ENCODE data around the gene FAM83E.

Gene FAM83E

DNA sequence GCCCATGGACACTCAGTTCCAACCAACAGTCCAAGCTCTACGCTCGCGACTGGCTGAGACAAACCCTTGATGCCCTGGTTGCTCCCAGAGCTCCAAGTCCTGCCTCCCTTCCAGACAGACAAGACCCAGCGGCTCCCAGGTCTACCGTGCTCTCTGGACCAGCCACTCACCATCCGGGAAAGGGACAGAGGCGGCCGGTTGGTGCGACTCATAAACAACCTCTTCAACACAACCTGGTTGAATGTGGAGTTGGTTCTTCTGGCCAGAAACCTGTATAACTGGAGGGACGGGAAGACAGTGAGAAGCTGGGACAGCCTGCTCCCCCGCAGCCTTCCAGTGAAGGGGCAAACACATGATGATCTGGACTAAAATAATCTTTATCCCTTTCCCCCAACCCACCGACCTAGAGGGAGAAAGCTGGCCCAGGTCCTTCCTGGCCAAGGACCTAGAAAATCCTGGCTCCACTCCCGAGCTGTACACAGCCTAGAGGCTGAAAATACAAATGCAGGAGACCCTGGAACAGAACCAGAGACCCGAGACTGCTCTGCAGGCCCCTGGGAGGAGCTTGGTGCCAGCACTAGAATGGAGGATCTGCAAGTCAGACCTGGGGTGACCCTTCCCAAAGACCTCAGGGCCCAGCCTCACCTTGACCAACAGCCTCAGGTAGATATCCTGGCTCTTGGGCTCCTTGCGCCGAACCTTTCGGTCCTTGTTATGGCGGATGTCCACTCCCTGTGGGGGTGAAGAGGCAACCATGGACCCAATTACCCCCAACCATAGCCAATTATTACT lies 2.5 kb upstream of the FAM83E start:
- DNase-seq: no peak
- in situ Hi-C loops (cut with HindIII; ENCODE audit: low pct_ligation_motif_present, low pct_unique_long_range_greater_than_20kb, low sequenced_read_pairs): no loop called here

DNA sequence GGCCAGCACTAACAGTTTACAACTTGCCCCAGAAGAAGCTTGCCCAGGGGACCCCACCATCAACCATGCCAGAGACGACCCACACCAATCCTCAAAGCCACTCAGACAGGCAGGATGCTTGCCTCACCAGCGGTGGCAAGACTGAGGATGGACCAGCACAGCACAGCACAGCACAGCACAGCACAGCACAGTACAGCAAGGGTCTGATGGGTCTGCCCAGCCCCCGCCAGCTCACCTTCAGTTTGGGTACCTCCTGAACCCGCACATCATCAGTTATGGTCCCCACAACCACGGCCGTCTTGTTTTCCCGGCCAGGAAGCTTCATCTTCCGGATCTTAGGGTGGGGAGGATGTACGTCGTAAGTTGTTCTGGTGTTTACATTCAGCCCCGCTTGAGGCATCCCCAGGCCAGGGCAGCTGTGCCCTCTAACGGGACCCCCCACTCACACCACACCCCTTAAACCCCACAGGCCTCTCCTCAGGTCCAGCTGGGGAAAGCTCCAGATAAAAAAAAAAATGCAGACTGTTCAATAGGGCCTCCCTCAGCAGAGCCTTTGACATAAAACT lies 1.7 kb upstream of the FAM83E start:
- DNase-seq: no peak
- in situ Hi-C loops (cut with HindIII; ENCODE audit: low pct_ligation_motif_present, low pct_unique_long_range_greater_than_20kb, low sequenced_read_pairs): no loop called here

DNA sequence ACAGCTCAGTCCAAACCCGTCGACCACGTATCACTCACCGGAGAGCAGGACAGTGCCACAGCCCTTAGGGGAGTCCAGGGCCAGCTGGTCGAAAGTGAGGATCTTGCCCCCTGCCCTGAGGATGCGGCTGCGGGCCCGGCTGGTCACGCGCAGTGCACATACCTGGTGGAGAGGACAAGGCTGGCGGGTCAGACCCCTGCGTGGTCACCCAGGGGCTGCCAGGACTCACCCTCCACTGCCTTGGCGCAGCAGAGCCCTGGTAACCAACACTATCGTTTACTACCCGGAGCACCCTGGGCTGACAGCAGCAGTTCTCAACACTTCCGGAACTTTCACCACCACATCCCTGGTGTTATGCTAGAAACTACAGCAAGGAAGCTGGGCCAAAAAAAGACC lies 1.2 kb upstream of the FAM83E start:
- DNase-seq: no peak

DNA sequence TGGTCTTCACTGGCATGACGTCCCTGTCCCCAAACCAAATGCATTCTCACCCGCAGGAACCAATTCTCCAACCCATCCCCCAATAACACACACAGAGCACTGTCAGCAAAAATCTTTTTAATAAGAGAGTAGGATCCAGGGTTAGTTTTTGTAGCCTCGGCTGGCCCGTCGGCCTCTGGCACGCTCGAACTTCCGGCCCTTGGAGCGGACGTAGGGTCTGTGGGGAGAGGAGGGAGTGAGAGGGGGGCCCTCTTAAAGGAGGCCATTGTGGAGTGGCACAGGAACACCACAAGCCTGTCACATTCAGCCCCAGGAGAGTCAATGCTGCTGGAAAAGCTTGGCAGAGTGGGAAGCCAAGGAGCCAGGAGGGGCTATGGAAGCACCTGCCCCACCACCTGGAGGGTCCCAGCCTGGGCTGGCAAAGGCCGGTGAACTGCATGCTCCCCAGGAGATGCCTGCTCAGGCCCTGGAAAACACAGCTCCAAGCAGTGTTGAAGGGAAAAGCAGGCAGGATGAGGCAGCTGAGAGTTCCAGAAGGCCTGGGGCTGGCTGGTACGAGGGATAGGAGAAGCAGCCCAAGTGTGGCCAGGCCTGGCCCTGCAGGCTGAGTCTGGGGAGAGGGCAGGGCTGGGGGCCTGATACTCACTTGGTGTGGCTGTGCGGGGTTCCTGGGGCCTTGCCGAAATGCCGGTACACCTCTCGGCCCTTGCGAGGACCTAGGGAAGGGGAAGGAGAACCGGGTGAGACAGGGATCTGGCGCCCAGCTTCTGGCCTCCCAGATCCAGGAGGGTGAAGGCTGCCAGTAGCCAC lies 560 bp upstream of the FAM83E start:
- in situ Hi-C loops (cut with HindIII; ENCODE audit: low pct_ligation_motif_present, low pct_unique_long_range_greater_than_20kb, low sequenced_read_pairs): no loop called here
- no peak for DNase-seq

More for the DNA sequence above, 1.2 kb upstream of the FAM83E start:
- in situ Hi-C loops (cut with HindIII; ENCODE audit: low pct_ligation_motif_present, low pct_unique_long_range_greater_than_20kb, low sequenced_read_pairs): no loop called here

DNA sequence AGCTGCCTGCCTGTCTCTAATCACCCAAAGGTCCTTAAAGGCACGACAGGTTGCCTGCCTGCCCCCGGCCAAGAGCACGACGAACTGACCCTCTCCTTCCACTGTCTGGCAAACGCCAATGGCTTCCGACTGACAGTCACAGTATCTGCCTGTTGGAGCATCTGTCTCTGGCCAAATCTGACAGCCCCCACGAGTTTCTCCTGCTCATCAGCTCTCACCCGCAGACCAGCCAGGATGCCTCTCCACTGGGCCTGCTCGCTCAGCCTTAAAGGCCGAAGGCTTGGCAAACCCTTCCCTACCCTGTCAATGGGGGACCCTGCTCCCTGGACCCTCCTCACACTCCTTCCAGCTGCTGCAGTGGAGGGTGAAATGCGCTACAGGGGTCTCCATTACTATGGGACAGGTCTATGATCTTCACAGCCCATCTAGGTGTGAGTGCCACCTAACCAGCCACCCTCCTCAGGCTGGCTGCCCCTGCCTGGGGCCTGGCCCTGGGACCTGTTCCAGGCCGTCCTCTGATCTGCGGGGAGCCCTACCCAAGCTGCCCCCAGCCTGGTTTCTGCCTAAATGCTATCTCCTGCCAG lies 932 bp downstream of the FAM83E start:
- DNase-seq: no peak
- in situ Hi-C loops (cut with HindIII; ENCODE audit: low pct_ligation_motif_present, low pct_unique_long_range_greater_than_20kb, low sequenced_read_pairs): no loop called here

DNA sequence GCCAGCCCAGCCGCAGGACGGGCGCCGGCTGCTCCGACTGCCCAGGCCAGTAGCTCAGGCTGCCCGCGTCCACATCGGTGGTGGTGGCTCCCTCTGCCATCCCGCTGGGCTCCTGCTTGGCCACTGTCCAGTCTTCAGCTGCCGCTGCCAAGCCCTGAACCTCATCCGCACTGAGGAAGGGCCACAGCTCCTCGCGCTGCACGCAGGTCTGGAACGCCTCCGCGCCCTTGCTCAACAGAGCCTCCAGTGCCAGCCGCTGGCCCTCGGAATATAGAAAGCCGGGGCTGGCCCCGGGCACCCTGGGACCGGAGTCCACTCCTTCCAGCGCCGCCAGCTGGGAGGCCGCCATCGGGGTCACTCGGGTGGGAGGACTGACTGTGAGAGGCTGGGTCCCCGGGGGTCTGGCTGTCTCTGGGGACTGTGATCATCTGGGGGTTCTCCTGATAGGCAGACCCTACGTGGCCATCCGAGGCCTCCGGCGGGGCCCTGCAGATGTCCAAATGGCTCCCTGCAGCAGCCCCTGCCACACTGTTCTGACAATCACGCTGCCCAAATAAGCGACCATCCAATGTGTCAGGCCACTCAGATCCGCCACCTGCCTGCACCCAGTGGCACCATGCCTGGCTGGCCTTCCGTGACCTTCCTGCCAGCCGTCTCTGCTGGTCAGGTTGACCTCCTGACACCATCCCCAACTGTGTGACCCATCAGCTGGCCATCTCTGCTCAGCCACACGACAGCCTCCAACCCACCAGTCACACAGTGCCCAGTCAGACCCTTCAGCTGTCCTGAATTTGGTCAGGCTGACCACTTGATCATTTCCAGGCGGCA lies 1.6 kb downstream of the FAM83E start:
- DNase-seq: no peak

DNA sequence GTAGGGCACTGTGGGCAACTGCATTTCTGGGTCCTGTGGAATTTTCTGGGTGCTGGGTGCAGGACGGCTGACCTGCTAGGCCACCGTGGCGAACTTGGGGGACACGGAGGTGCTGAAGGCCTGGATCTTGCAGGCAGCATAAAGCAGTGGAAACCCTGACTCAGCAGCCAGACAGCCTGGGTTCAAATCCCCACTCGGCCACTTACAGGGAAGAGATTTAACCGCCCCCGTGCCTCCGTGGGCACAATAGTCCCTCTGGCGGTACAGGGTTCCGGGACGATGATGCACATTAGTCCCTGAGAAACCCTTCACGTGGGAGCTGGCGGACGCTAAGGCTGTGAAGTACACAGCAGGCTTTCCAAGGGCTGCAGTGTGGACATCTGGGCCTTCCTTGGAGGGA lies 3.0 kb downstream of the FAM83E start:
- in situ Hi-C loops (cut with HindIII; ENCODE audit: low pct_ligation_motif_present, low pct_unique_long_range_greater_than_20kb, low sequenced_read_pairs): no loop called here
- no peak for DNase-seq

More for the DNA sequence above, 1.6 kb downstream of the FAM83E start:
- in situ Hi-C loops (cut with HindIII; ENCODE audit: low pct_ligation_motif_present, low pct_unique_long_range_greater_than_20kb, low sequenced_read_pairs): no loop called here

DNA sequence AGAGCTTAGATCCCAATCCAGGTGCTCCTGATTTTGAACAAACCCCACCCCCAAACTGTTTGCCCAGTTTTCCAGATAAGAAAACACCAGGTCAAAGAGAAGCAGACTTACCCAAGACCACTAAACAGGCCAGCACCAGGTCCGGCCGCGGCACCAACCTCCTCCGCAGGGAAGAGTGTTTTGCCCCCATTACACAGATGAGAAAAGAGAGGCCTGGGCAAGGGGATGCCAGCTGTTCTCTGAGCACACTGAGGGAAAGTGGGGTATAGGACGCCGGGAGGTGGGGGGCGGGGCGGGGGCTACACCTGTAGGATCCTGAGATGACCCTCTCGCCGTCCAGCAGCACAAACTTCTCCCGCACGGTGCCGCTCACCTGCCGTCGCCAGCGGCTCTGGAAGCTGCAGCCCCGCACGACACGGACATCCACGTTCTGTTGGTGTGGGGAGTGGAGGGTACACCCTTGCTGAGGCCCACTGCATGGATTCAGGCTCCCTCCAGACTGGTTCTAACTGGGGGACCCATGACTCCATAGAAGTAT lies 5.2 kb downstream of the FAM83E start:
- DNase-seq: no peak
- in situ Hi-C loops (cut with HindIII; ENCODE audit: low pct_ligation_motif_present, low pct_unique_long_range_greater_than_20kb, low sequenced_read_pairs): no loop called here

DNA sequence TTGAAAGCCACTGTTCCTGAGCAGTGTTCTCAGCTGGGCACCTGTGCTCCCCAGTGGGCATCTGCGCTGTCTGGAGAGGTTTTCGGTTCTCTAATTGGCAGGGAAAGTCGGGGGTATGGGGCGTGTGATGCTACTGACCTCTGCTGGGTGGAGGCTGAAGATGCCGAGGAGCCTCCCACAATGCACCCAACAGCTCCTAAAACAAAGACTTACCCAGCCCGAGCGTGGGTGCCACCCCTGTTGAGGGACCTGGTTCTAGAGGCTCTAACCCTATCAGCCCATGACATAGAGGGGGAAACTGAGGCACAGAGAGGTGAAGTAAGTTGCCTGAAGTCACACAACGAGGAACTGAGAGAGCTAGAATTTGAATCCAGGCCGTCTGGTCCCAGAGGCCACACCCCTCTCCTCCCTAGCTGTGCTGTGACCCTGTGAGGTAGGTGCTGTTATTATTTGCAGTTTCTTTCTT lies 6.0 kb downstream of the FAM83E start:
- in situ Hi-C loops (cut with HindIII; ENCODE audit: low pct_ligation_motif_present, low pct_unique_long_range_greater_than_20kb, low sequenced_read_pairs): no loop called here
- DNase-seq: peak; percentile 59

DNA sequence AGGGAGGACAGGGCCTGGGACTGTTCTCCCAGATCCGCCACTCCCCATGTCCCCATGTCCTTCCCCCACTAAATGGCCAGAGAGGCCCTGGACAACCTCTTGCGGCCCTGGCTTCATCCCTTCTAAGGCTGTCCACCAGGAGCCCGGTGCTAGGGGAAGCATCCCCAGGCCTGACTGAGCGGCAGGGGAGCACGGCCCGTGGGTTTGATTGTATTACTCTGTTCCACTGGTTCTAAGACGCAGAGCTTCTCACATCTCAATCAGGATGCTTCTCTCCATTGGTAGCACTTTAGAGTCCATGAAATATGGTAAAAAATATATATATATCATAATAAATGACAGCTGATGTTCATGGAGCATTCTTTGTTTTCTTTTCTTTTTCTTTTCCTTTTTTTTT lies 7.5 kb downstream of the FAM83E start:
- DNase-seq: no peak
- in situ Hi-C loops (cut with HindIII; ENCODE audit: low pct_ligation_motif_present, low pct_unique_long_range_greater_than_20kb, low sequenced_read_pairs): no loop called here

DNA sequence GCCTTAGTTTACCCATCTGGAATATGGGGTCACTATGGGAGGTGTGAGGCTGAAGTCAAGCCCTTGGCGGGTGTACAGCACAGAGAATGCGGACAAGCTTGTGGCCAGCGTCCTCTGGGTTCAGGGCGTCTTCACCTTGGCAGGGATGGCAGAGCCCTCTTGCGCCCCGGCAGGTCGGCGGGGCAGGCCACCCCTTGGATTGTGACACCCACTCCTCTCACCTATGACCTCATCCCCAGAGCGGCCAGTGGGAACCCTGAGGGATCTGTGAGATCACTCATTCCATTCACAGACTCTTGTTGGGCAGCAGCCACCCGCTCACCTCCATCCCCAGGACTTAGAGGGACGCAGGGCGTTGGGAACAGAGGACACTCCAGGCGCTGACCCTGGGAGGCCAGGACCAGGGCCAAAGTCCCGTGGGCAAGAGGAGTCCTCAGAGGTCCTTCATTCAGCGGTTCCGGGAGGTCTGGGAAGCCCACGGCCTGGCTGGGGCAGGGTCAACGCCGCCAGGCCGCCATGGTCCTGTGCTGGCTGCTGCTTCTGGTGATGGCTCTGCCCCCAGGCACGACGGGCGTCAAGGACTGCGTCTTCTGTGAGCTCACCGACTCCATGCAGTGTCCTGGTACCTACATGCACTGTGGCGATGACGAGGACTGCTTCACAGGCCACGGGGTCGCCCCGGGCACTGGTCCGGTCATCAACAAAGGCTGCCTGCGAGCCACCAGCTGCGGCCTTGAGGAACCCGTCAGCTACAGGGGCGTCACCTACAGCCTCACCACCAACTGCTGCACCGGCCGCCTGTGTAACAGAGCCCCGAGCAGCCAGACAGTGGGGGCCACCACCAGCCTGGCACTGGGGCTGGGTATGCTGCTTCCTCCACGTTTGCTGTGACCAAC lies 8.2 kb downstream of the FAM83E start, which contains the start of gene SPACA4:
TSS of gene SPACA4 (plus strand) at position 280 of the 896 bp plus-strand sequence. CDS start at position 517, 237 bp downstream.
- in situ Hi-C loops (cut with HindIII; ENCODE audit: low pct_ligation_motif_present, low pct_unique_long_range_greater_than_20kb, low sequenced_read_pairs): no loop called here
- no peak for DNase-seq

DNA sequence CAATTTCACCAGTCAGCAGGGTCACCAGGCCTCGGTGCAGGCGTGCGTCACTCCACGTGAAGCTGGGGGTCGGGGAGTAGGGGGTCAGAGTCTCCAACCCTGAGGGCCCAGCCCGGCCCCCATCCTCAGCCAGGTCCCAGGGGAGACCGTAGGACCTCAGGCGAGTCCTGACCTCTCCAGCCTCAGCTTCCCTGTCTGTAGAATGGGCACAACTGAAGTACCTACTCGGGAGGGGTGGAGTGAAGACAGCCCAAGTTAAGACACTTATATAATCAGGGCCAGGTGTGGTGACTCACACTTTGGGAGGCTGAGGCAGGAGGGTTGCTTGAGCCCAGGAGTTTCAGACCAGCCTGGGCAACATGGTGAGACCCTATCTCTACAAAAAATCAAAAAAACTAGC lies 11.0 kb downstream of the FAM83E start:
- in situ Hi-C loops (cut with HindIII; ENCODE audit: low pct_ligation_motif_present, low pct_unique_long_range_greater_than_20kb, low sequenced_read_pairs): no loop called here
- DNase-seq: no peak

DNA sequence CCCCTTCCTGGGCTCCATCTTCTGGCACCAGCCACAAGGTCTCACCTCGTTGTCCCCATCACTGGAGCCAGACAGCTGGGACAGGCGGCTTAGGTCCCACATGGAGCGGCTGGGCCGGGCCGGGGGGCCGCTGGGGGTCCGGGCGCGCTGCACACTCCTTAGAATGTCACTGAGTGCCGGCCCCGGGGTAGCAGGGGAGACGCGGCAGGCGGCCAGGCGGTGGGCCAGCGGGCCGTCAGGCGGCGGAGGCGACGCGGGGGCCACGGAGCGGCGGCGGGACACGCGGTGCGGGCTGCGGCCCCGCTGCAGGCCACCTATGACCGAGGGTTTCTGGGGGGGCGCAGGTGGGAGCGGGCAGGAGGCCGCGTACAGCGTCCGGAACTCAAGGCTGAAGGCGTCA lies 11.4 kb downstream of the FAM83E start:
- in situ Hi-C loops (cut with HindIII; ENCODE audit: low pct_ligation_motif_present, low pct_unique_long_range_greater_than_20kb, low sequenced_read_pairs): no loop called here
- no peak for DNase-seq

DNA sequence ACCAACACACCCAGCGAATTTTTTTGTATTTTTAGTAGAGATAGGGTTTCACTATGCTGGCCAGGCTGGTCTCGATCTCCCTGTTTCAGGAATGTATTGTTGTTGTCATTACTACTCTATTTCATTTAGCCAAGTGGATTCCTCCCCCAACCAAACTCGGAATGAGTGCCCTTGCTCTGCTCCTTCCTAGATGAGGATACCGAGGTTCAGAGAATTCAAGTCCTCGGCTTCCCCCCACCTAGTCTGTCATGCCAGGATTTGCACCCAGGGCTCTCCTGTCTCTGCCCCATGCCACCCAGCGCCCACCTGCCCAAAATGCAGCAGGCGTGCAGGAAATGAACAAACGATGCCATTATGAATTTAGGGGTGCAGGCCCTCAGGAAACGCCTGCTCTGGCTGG lies 11.9 kb downstream of the FAM83E start:
- in situ Hi-C loops (cut with HindIII; ENCODE audit: low pct_ligation_motif_present, low pct_unique_long_range_greater_than_20kb, low sequenced_read_pairs): no loop called here

DNA sequence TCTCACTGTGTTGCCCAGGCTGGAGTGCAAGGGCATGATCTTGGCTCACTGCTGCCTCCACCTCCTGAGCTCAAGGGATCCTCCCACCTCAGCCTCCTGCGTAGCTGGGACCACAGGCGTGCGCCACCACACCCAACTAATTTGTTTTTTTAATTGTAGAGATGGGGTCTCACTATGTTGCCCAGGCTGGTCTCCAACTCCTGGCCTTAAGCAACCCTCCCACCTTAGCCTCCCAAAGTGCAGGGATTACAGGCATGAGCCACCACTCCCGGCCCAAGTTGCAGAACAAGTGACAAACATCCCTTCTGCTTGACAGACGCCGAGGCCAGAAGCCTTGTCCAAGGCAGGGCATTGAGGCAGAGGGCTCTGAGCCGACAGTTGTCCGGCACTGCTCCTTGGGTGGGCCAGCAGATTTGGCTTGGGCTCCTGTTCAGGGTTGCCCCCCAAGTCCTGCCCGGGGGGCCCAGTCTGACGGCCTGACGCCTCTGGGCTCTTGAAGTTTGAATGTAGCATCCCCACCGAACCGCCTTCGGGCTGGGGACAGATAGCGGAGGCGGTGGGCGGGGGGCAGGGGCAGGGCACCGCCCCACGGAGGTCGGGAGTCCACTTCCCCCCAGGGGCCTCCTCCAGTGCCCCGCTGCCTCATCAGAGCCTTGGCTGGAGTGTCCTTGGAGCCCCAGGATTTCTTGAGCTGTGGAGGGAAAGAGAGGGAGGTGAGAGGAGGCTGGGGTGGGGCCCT lies 14.0 kb downstream of the FAM83E start:
- no peak for DNase-seq
- in situ Hi-C loops (cut with HindIII; ENCODE audit: low pct_ligation_motif_present, low pct_unique_long_range_greater_than_20kb, low sequenced_read_pairs): no loop called here

More for the DNA sequence above, 11.9 kb downstream of the FAM83E start:
- no peak for DNase-seq

DNA sequence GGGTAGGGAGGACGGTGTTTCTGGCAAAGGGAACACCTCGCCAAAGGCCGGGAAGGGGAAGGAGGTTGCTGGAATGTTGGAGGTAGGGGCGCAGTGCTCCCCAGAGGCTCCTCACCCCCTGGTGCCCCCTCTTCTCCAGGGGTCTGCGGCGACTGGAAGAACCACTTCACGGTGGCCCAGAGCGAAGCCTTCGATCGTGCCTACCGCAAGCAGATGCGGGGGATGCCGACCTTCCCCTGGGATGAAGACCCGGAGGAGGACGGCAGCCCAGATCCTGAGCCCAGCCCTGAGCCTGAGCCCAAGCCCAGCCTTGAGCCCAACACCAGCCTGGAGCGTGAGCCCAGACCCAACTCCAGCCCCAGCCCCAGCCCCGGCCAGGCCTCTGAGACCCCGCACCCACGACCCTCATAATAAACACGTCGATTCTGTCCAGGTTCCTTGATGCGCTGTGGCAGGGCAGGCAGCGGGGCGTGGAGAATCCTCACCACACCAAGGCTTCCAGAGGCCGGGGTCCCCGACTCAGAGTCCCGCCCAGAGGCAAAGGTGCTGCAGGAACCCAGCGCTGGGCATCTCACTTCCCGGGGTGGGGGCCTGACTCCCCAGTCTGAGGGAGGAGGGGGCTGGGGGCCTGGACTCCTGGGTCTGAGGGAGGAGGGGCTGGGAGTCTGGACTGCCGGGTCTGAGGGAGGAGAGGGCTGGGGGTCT lies 15.7 kb downstream of the FAM83E start:
- in situ Hi-C loops (cut with HindIII; ENCODE audit: low pct_ligation_motif_present, low pct_unique_long_range_greater_than_20kb, low sequenced_read_pairs): no loop called here
- DNase-seq: no peak

Data from ACHN (cell line).